ENCODE data around the gene RPTN.
A peak's percentile ranks its signal among the peaks of the same experiment; 100 is the strongest.
"Not testable (repeated sequence)": the region's sequence is repeated elsewhere in the genome, so short reads cannot be mapped to it uniquely, and the experiment has no call there.

The RPTN gene

GRCh38 chr1:152164517-152165136 lies 5.6 kb upstream of the RPTN start:
- no peak for DNase-seq (ENCODE audit: low read depth)

- peak; percentile 88 for DNase-seq (ENCODE audit: low read depth)
Observed at GRCh38 chr1:152162792-152163463, 3.9 kb upstream of the RPTN start.

DNA sequence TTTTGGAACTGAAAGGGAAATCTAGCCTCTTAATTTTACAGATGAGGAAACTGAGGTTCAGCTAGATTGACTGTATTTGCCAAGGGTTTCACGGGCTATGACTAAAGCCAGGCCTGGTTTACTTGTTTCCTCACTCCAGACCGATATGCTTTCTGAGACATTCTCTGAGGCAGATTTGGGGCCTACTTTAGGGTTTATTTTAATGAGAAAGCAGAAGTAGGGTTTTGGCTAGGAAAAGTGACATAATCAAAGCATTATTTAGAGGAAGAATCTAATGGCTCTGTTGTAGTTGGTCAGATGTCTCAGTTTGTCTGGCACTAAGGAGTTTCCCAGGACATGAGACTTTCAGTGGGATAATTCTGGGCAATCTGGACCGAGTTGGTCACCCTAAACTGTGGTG lies 1.5 kb upstream of the RPTN start:
- no peak for DNase-seq (ENCODE audit: low read depth)

- DNase-seq (ENCODE audit: low read depth) = no peak
Observed at GRCh38 chr1:152153996-152154395, 5.0 kb downstream of the RPTN start.

GRCh38 chr1:152151646-152152045 lies 7.4 kb downstream of the RPTN start:
- DNase-seq (ENCODE audit: low read depth) = no peak

DNA sequence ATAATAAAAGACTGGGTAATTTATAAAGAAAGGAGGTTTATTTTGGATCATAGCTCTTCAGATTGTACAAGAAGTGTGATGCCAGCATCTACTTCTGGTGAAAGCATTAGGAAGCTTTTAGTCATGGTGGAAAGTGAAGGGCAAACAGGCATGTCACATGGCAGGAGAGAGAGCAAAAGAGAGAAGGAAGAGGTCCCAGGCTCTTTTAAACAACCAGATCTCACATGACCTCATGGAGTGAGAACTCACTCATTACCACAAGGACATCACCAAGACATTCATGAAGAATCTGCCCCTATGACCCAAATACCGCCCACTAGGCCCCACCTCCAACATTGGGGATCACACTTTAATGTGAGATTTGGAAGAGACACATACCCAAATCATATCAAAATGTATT lies 10.0 kb downstream of the RPTN start:
- DNase-seq (ENCODE audit: low read depth) = no peak

DNA sequence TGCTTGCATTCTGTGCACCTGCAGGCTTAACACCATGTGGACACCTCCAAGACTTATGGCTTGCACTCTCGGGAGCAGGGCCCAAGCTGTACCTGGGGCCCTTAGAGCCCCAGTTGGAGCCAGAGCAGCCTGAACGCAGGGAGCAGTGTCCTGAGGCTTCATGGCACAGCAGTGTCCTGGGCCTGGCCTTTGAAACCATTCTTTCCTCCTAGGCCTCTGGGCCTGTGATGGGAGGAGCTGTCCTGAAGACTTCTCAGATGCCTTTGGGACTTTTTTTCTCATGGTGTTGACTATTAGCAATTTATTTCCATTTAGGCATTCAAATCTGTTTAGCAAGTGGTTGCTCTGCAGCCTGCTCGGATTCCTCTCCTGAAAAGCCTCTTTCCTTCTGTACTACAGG lies 11.0 kb downstream of the RPTN start:
- DNase-seq (ENCODE audit: low read depth) = no peak

GRCh38 chr1:152145769-152146168 lies 13.3 kb downstream of the RPTN start:
- DNase-seq (ENCODE audit: low read depth) = no peak

DNA sequence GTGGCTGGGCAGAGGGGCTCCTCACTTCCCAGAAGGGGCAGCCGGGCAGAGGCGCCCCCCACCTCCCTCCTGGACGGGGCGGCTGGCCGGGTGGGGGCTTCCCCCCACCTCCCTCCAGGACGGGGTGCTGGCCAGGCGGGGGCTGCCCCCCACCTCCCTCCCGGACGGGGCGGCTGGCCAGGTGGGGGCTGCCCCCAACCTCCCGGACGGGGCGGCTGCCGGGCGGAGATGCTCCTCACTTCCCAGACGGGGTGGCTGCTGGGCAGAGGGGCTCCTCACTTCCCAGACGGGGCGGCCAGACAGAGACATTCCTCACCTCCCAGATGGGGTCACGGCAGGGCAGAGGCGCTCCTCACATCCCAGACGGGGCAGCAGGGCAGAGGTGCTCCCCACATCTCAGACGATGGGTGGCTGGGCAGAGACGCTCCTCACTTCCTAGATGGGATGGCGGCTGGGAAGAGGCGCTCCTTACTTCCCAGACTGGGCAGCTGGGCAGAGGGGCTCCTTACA lies 14.3 kb downstream of the RPTN start:
- DNase-seq (ENCODE audit: low read depth) = not testable (repeated sequence)

- no peak for DNase-seq (ENCODE audit: low read depth)
Observed at GRCh38 chr1:152143150-152143887, 15.7 kb downstream of the RPTN start.

DNA sequence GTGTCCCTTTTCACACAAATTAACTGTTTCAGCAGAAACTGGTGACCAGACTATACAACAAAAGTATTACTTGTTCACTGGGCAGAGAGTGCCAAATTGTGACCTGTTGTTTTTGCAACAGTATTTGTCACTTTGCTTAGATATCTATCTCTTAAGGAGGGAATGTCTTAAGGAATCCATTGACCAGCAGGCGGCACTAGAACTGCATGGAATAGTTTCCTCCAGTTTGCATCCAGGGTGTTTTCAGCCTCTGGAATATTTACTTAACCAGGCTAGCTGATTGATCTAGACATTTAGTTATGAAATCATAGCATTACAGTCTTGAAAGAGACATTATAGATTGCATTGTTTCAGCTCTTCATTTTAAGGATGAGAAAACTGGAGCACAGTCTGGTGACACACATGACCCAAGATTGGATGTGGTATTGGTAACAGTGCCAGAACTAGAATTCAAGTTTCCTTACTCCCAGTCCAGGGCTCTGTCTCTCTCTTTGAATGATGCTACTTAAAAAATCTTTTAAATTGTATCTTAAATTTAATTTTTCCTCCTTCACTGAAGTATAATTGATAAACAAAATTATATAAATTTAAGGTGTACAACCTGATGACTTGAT lies 16.9 kb downstream of the RPTN start:
- DNase-seq (ENCODE audit: low read depth) = peak; percentile 63

DNA sequence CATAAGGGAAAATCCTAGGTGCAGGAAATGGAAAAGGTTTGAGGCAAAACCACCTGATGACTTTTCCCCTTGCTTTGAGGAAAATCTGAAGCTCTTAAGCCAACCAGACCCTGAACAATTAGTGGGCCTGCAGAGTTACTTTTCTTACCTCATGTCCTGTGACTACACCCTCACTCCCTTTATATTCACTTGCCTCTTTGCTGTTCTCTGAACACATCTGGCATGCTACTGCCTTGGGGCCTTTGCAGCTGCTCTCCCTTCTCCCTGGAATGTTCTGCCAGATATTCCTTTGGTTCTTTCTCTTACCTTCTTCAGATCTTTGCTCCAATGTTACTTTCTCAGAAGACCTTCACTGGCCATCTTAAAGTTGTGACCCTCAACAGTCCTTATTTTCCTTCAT lies 21.8 kb downstream of the RPTN start:
- no peak for DNase-seq (ENCODE audit: low read depth)

DNA sequence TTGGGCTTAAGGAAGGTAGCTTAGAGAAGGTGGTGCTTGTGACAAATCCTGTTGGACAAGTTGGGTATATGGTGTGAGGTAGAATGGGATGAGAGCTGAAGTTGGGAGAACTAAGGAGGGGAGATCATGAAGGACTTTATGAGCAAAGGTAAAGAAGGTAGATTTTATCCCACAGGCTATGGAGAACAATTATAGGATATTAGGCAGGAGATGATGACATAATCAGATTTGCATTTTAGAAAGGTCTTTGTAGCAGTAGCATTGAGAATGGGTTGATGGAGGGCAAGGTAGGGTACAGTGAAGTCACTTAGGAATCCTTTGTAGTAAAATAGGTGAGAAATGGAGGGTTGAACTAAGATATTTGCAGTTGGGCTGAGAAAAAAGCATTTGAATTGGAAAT lies 28.8 kb downstream of the RPTN start:
- DNase-seq (ENCODE audit: low read depth) = no peak

DNA sequence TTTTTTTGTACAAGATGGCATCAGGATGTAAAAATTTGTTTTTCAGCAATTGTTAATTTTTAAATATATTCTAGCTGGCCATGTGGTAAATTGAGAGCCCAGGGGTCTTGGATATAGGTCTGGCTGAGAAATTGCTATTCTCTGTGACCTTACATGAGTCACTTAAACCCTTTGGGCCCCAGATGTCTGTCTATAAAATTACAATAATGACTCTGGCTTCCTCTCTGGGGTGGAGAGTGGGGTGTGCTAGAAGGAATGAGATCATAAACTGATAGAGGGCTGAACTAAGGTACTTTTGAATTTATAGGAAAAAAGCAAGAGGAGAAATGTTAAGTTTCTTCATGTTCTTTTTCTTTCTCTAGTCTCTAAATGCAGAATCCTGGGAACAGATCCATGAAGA lies 31.4 kb downstream of the RPTN start:
- no peak for DNase-seq (ENCODE audit: low read depth)

GRCh38 chr1:152125834-152126443 lies 33.1 kb downstream of the RPTN start:
- DNase-seq (ENCODE audit: low read depth) = no peak

- DNase-seq (ENCODE audit: low read depth) = no peak
Observed at GRCh38 chr1:152118915-152119314, 40.1 kb downstream of the RPTN start.

- no peak for DNase-seq (ENCODE audit: low read depth)
Observed at GRCh38 chr1:152115344-152115743, 43.7 kb downstream of the RPTN start, which contains the start of gene TCHH. TSS of gene TCHH (minus strand) at chr1:152115444. CDS start at chr1:152114080, 1,364 bp downstream.

DNA sequence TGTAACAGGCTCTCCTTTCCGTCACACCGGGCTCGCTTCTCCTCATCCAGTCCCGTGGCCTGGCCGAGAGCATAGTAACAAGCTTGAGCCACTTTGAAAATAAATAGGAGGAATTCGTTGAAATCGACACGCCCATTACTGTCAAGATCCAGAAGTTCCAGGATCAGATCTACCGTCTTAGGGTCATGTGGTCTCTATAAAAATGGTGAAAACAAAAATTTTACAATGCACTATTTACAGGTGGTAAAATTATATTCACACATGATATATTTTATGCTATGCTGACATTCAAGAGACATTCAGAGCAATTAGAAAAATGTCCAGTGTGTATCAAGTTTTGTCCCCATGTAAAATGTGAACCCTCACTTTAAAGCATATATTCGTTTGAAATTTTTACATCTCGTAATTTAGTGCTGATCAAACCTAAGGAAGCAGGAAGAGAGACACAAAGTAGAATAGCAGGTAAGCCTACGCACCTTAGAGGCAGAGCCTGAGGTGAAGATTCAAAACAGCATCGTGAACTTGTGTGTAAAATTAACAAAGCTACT lies 46.1 kb downstream of the RPTN start:
- DNase-seq (ENCODE audit: low read depth) = no peak

DNA sequence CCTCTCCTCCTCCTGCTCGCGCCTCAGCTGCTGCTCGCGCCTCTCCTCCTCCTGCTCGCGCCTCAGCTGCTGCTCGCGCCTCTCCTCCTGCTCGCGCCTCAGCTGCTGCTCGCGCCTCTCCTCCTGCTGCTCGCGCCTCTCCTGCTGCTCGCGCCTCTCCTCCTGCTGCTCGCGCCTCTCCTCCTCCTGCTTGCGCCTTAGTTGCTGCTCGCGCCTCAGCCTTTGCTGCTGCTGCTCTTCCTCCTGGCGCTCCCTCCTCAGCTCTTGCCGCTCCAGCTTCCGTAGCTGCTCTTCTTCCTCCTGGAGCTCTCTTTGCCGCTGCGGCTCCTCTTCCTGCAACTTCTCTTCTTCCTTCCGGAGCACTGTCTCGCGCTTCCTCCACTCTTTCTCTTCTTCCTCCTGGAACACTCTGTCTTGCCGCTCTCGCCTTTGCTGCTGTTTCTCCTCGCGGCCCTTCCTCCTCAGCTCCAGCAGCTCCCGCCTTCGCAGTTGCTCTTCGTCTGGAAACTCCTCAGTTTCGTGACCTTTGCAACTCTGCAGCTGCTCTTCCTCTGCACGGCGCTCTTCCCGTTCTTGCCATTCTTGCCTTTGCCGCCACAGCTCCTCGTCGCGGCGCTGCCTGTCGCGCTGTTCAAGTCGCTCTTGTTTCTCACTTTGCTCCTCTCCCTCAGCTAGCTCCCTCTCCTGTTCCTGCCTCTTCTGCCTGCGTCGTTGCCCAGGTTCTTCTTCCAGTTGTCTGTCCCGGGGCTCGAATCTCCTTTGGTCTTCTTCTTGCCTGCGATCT lies 46.7 kb downstream of the RPTN start:
- DNase-seq (ENCODE audit: low read depth) = peak; percentile 6

GRCh38 chr1:152111515-152111968 lies 47.5 kb downstream of the RPTN start:
- DNase-seq (ENCODE audit: low read depth) = peak; percentile 23

Measured in fibroblast of gingiva (primary cell).